ENCODE results near the gene BCL2. TPM values are rescaled to one million over a fixed set of nuclear protein-coding genes. Genes with fewer than 3 reads are reported as not detected.

The BCL2 gene
- total RNA-seq, 1 experiment from 2014 or later, result 2.6 TPM

DNA sequence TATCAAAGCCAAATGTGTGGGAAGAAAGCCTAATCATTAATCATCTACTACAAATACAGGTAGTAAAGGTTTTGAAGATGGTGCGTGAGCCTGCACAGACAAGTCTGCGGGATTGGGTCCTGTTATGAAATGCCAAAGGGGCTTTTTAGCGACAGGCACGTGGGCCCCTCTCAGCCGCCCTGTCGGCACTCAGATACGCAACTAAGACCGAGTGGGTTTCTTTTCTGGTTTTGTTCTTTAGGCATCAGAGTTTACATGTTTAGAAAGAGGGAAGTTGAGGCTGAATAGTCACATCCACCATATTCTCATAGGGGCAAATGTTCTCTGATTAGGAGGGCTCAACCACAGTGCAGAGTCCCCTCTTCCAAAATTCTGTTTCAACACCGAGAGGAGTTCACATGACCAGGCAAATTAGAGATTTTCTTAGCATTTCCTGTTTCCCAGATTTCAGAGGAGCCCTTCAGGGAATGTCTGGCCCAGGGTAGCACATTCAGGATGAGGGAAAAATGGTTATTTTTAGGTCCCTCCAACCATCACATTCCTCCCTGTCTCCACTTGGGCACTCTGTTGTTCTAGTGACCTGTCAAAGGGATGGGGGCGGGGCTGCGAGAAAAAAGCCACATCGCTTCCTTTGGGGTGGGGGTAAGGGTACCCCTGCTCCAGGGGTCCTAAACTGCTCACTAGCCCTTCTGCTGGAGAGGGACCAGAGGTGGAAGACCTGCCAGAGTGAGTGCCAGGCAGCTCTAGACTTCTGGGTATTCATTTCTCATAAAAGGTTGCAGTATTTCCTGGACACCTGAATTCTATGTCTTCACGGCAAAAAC, 159.2 kb downstream of the BCL2 start:
- Mint-ChIP-seq H3K4me3 (no peak overlapping the region), H3K4me1 (peaks cover 22% of the 10 kb centered on the region), H3K9me3 (no peaks in the 10 kb centered on the region), H3K27ac (no peak overlapping the region), H3K36me3 (no peaks in the 10 kb centered on the region), H3K27me3 (ENCODE audit: low read depth) (no peaks in the 10 kb centered on the region)
- DNase-seq (ENCODE audit: low spot score), result no peak
- peak; percentile 33; the same call in 1 of the 2 replicates for ATAC-seq
- ChIA-PET CTCF (no interaction called here), POLR2A (no interaction called here)
- TF ChIP-seq PRDM15 (CRISPR knock-in tag; IDR thresholded peaks at IDR 0.05) (no peak), ETV6 (CRISPR knock-in tag; IDR thresholded peaks at IDR 0.05) (no peak), TEAD1 (CRISPR knock-in tag; IDR thresholded peaks at IDR 0.05) (no peak), ATF1 (CRISPR knock-in tag; IDR thresholded peaks at IDR 0.05) (no peak), TEAD4 (CRISPR knock-in tag; IDR thresholded peaks at IDR 0.05) (no peak), CREM (CRISPR knock-in tag; IDR thresholded peaks at IDR 0.05) (no peak), E2F5 (CRISPR knock-in tag; IDR thresholded peaks at IDR 0.05) (no peak), HMGXB4 (CRISPR knock-in tag; IDR thresholded peaks at IDR 0.05) (no peak), KAT7 (CRISPR knock-in tag; IDR thresholded peaks at IDR 0.05; ENCODE audit: borderline replicate concordance) (no peak), TCF7 (CRISPR knock-in tag; IDR thresholded peaks at IDR 0.05; ENCODE audit: low read depth) (no peak), GTF2I (CRISPR knock-in tag; conservative IDR thresholded peaks at IDR 0.05) (no peak), E2F1 (CRISPR knock-in tag; IDR thresholded peaks at IDR 0.05) (no peak), ELF4 (CRISPR knock-in tag; IDR thresholded peaks at IDR 0.05; ENCODE audit: low read depth) (no peak), SMAD3 (CRISPR knock-in tag; IDR thresholded peaks at IDR 0.05; ENCODE audit: borderline replicate concordance) (no peak), GRHL2 (CRISPR knock-in tag; IDR thresholded peaks at IDR 0.05; ENCODE audit: insufficient replicate concordance, severe bottlenecking) (no peak), JUN (CRISPR knock-in tag; IDR thresholded peaks at IDR 0.05) (no peak), IRF2 (CRISPR knock-in tag; IDR thresholded peaks at IDR 0.05; ENCODE audit: borderline replicate concordance, low read depth) (no peak), NR1H2 (CRISPR knock-in tag; IDR thresholded peaks at IDR 0.05) (no peak)
- TF ChIP-seq, protein P1, sequence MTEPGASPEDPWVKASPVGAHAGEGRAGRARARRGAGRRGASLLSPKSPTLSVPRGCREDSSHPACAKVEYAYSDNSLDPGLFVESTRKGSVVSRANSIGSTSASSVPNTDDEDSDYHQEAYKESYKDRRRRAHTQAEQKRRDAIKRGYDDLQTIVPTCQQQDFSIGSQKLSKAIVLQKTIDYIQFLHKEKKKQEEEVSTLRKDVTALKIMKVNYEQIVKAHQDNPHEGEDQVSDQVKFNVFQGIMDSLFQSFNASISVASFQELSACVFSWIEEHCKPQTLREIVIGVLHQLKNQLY (CRISPR knock-in tag; IDR thresholded peaks at IDR 0.05), result no peak
